B cell (primary cell): ENCODE data around the gene ZSWIM6. TPM values are rescaled to one million over a fixed set of nuclear protein-coding genes. Genes with fewer than 3 reads are reported as not detected.

Experiments
- ATAC-seq: fragments of 200-7000 bp; cut with Tn5 transposase; one replicate; pipeline ENCODE4 v1.10.0; 2021; ENCODE audit warnings: low read depth, mild to moderate bottlenecking, moderate number of reproducible peaks, moderate library complexity
- CTCF ChIA-PET: fragments of 350-600 bp; sonication (Branson Sonifier 250); formaldehyde crosslinking; loops from one replicate; lab custom pipeline; 2021; ENCODE audit warnings: antibody characterized with exemption, inconsistent platforms; lab: Charles Lee
- POLR2A ChIA-PET: fragments of 350-600 bp; sonication (Branson Sonifier 250); formaldehyde crosslinking; loops from one replicate; lab custom pipeline; 2021; ENCODE audit warnings: antibody characterized with exemption; lab: Charles Lee
- DNase-seq: peaks from one replicate; pipeline ENCODE4 v3.0.0; 2013
- H2AFZ ChIP-seq: 2 replicates; pipeline ENCODE4 v1.6.1; 2012; ENCODE audit warnings: mild to moderate bottlenecking, low read depth, low read length; ENCODE audit not compliant: insufficient read depth, poor library complexity, severe bottlenecking
- H3K27ac ChIP-seq, 2 donors: 1 replicate in 1 of 2; 2 replicates in 1 of 2; pipeline ENCODE4 v1.5.1; 2012 to 2013; ENCODE audit warnings: low read length in 2 of 2, mild to moderate bottlenecking in 2 of 2, moderate library complexity in 1 of 2
- H3K27me3 ChIP-seq, 4 experiments: fragments of 200-600 bp in 1 of 4; sonication (generic) in 1 of 4; replicated peaks in 1 of 4; 1 replicate in 2 of 4; 2 replicates in 2 of 4; pipeline versions ENCODE4 v1.6.1 to v1.7.0; 2013 to 2016; ENCODE audit warnings: low read length in 3 of 4, mild to moderate bottlenecking in 2 of 4, mixed read lengths in 1 of 4, moderate library complexity in 1 of 4; ENCODE audit not compliant: insufficient read depth in 4 of 4, control insufficient read depth in 3 of 4; ENCODE audit errors: control extremely low read depth in 1 of 4
- H3K36me3 ChIP-seq, 2 experiments: replicated peaks in 1 of 2; 1 replicate in 1 of 2; 2 replicates in 1 of 2; pipeline versions ENCODE4 v1.6.1 to v1.7.1; 2013; ENCODE audit warnings: low read length in 1 of 2; ENCODE audit not compliant: insufficient read depth in 2 of 2, control insufficient read depth in 1 of 2; ENCODE audit errors: control extremely low read depth in 1 of 2, extremely low read depth in 1 of 2
- H3K4me1 ChIP-seq, 2 donors: fragments of 200-600 bp in 1 of 2; sonication (generic) in 1 of 2; 1 replicate in 1 of 2; 2 replicates in 1 of 2; pipeline versions ENCODE4 v1.5.1 to v1.6.1; 2013 to 2017; ENCODE audit warnings: low read length in 2 of 2; ENCODE audit not compliant: control insufficient read depth in 2 of 2, insufficient read depth in 2 of 2
- H3K4me2 ChIP-seq: replicated peaks from 2 replicates; pipeline ENCODE3; 2012; ENCODE audit warnings: mild to moderate bottlenecking, low read depth, low read length; ENCODE audit not compliant: poor library complexity, severe bottlenecking
- H3K4me3 ChIP-seq, 5 experiments: fragments of 200-600 bp in 1 of 5; sonication (generic) in 1 of 5; 1 replicate in 3 of 5; 2 replicates in 2 of 5; pipeline versions ENCODE4 v1.5.1 to v1.7.0; 2011 to 2016; ENCODE audit warnings: low read length in 4 of 5, mild to moderate bottlenecking in 4 of 5, low read depth in 2 of 5, control low read depth in 1 of 5, moderate library complexity in 1 of 5; ENCODE audit not compliant: insufficient read depth in 1 of 5; ENCODE audit errors: control extremely low read depth in 1 of 5, extremely low read depth in 1 of 5
- H3K79me2 ChIP-seq: fragments of 200-600 bp; sonication (generic); one replicate; pipeline ENCODE4 v1.6.0; 2016; ENCODE audit warnings: low read length; ENCODE audit not compliant: control insufficient read depth, insufficient read depth
- H3K9ac ChIP-seq: fragments of 200-600 bp; sonication (generic); 2 replicates; pipeline ENCODE4 v1.6.1; 2017; ENCODE audit warnings: mild to moderate bottlenecking, low read length, moderate library complexity
- H3K9me3 ChIP-seq, 3 donors: one replicate each; pipeline versions ENCODE4 v1.6.1 to v1.7.1; 2013; ENCODE audit warnings: low read length in 2 of 3; ENCODE audit not compliant: control insufficient read depth in 2 of 3, insufficient read depth in 1 of 3; ENCODE audit errors: control extremely low read depth in 1 of 3
- H4K20me1 ChIP-seq: 2 replicates; pipeline ENCODE4 v1.6.0; 2012; ENCODE audit warnings: mild to moderate bottlenecking, low read length; ENCODE audit not compliant: insufficient read depth, control insufficient read depth, poor library complexity, severe bottlenecking
- H3K27ac Mint-ChIP-seq: one replicate; pipeline ENCODE4 v1.8.0; 2021; ENCODE audit warnings: mixed read lengths
- H3K27me3 Mint-ChIP-seq: one replicate; pipeline ENCODE4 v1.8.0; 2021; ENCODE audit warnings: mixed read lengths
- H3K4me1 Mint-ChIP-seq: one replicate; pipeline ENCODE4 v1.8.0; 2021; ENCODE audit warnings: mixed read lengths
- H3K4me3 Mint-ChIP-seq: one replicate; pipeline ENCODE4 v1.8.0; 2021; ENCODE audit warnings: mixed read lengths
- H3K9me3 Mint-ChIP-seq: one replicate; pipeline ENCODE4 v1.8.0; 2022; ENCODE audit warnings: mixed read lengths; ENCODE audit not compliant: insufficient read depth
- EZH2 ChIP-seq: IDR thresholded peaks from 2 replicates; pipeline ENCODE4 v1.6.1; 2012; ENCODE audit warnings: borderline replicate concordance, low read depth, mild to moderate bottlenecking, moderate library complexity, low read length; ENCODE audit not compliant: insufficient read depth, poor library complexity, severe bottlenecking
- WGBS: methylation state at CpG from one replicate; pipeline ENCODE4 v1.1.5; 2013; ENCODE audit warnings: missing lambda C conversion rate; ENCODE audit not compliant: insufficient coverage; 5-methylcytosine and 5-hydroxymethylcytosine counted together
- intact Hi-C: fragments of 100-400 bp; cut with micrococcal nuclease; formaldehyde crosslinking; loops from one replicate; pipeline ENCODE4 v1.10.0; 2022
- polyA plus RNA-seq: library from polyadenylated mRNA; depleted of rRNA; stranded (reverse); fragments of >200 nt; gene quantifications from 2 replicates; pipeline ENCODE4 v1.2.3, GENCODE V29; 2012
- total RNA-seq, 2 donors: library from RNA; stranded (reverse); fragments of 120-200 nt in 1 of 2; gene quantifications; 1 replicate in 1 of 2; 2 replicates in 1 of 2; pipeline versions ENCODE4 v1.2.3 to v1.2.4, GENCODE V29; 2013 to 2022
- TF ChIP-seq, protein P1 (sequence below): fragments of 200-600 bp; IDR thresholded peaks from one replicate; pipeline ENCODE4 v1.8.0; 2022; ENCODE audit warnings: antibody characterized with exemption, mild to moderate bottlenecking

Gene ZSWIM6
- total and polyA plus RNA-seq, 2 donors (not counting 1 experiment from before 2014, with no cell fraction given): 7.9 to 16.4 TPM

DNA sequence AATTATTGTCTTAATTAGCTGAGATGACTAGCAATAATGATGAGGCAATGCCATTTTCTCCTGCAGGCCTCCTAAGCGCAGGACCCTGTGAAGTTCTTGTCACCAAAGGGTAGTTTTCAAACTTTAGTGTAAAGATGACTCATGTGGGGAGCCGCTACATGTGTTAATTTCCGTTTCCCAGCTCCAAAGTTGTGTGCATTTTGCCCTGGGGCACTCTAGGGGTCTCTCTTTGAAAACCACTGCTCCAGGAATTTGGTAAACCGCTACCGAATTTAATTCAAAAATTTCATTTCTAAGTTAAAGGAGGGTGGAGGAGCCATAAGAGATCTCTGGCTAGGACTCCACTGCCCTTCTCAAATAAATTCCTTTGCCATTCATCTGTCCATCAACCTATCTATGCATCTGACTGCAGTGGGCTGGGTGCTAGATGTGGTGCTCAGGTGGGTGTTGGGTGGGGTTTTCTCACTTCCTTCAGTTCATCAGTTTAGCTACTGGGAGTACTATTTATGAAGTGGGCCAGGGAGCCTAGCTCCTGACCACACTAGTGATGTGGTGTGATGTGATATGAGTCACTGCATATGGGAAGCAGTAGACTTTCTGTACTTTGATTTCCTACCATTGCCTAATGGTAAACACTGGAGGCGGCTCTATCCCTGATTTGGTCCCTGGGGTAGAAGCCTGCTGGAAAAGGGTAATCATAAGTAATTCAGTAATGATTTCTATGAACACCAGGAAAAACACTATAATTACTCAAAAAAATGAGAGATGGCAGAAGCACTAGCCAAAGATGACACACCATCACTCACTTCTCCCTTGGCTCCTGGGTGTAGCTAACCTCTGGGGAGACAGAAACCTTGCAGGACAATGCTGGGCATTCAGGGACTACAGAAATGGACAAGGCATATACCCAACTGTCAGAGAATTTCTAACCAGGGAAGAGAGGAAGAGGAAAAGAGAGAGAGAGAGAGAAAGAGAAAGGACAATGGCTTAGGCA, 4.0 kb upstream of the ZSWIM6 start:
- H3K4me3 ChIP-seq: no peak overlapping the region
- no peak overlapping the region for H2AFZ ChIP-seq
- no peak overlapping the region for H3K9ac ChIP-seq
- H3K36me3 ChIP-seq: no peaks in the 10 kb centered on the region
- ATAC-seq (no peak), DNase-seq (peak; percentile 14)
- intact Hi-C loops: no loop called here
- TF ChIP-seq, protein P1, sequence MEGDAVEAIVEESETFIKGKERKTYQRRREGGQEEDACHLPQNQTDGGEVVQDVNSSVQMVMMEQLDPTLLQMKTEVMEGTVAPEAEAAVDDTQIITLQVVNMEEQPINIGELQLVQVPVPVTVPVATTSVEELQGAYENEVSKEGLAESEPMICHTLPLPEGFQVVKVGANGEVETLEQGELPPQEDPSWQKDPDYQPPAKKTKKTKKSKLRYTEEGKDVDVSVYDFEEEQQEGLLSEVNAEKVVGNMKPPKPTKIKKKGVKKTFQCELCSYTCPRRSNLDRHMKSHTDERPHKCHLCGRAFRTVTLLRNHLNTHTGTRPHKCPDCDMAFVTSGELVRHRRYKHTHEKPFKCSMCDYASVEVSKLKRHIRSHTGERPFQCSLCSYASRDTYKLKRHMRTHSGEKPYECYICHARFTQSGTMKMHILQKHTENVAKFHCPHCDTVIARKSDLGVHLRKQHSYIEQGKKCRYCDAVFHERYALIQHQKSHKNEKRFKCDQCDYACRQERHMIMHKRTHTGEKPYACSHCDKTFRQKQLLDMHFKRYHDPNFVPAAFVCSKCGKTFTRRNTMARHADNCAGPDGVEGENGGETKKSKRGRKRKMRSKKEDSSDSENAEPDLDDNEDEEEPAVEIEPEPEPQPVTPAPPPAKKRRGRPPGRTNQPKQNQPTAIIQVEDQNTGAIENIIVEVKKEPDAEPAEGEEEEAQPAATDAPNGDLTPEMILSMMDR: no peak
- TF ChIP-seq EZH2: no peak
- Mint-ChIP-seq H3K27ac (no peak overlapping the region), H3K9me3 (no peaks in the 10 kb centered on the region), H3K4me3 (peak overlapping the region; percentile 94), H3K4me1 (peaks cover 28% of the 10 kb centered on the region), H3K27me3 (peaks cover 19% of the 10 kb centered on the region)
- peaks cover 0 to 6% (median 3%) of the 10 kb centered on the region in 4 experiments for H3K27me3 ChIP-seq
- H4K20me1 ChIP-seq: peaks cover 3% of the 10 kb centered on the region
- WGBS: 61% methylated on average over 3 of the region's 6 CpGs
- H3K4me2 ChIP-seq: no peak overlapping the region
- CTCF ChIA-PET: no interaction called here
- H3K9me3 ChIP-seq: no peaks in the 10 kb centered on the region
- H3K27ac ChIP-seq: no peak overlapping the region
- H3K4me1 ChIP-seq: peaks cover 20 to 24% of the 10 kb centered on the region in 2 donors
- H3K79me2 ChIP-seq: peaks cover 3% of the 10 kb centered on the region
- POLR2A ChIA-PET: no interaction called here
